ENCODE data around the gene AMHR2.

GRCh38 chr12:53428741-53429140, 5.1 kb downstream of the AMHR2 start:
- TF ChIP-seq YY1 (IDR thresholded peaks at IDR 0.05; ENCODE audit: insufficient read depth, insufficient read length), result no peak
- no peak for TF ChIP-seq ZNF274 (IDR thresholded peaks at IDR 0.05; ENCODE audit: low read depth, low read length)
